Measurements from ENCODE around the gene SELENOS. TPM values are rescaled to one million over a fixed set of nuclear protein-coding genes. Genes with fewer than 3 reads are reported as not detected.

Gene SELENOS
- total RNA-seq, 4 donors from 2014 or later: 39.8 to 88.3 (median 50.2) TPM

DNA sequence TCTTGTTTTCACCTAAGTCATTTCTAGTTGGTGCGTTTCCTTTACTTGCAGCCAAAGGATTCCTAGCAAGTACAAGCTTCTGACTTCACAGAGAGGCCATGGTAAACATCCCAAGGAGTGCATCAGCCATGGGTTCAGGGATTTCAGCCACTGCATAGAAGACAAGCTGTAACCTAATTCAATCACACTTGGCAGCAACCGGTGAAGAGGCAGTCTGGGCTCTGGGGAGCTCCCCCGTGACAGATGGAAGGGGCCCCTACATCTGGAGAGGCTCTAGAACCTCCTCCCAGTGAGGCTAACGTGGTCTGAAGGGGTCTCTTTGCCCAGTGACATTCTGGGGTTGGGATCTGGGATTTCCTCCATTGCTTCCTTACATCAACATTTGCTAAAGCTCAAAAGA lies 26.1 kb upstream of the SELENOS start:
- no peak for TF ChIP-seq POLR2A (IDR thresholded peaks at IDR 0.05)
- TF ChIP-seq, protein P1, sequence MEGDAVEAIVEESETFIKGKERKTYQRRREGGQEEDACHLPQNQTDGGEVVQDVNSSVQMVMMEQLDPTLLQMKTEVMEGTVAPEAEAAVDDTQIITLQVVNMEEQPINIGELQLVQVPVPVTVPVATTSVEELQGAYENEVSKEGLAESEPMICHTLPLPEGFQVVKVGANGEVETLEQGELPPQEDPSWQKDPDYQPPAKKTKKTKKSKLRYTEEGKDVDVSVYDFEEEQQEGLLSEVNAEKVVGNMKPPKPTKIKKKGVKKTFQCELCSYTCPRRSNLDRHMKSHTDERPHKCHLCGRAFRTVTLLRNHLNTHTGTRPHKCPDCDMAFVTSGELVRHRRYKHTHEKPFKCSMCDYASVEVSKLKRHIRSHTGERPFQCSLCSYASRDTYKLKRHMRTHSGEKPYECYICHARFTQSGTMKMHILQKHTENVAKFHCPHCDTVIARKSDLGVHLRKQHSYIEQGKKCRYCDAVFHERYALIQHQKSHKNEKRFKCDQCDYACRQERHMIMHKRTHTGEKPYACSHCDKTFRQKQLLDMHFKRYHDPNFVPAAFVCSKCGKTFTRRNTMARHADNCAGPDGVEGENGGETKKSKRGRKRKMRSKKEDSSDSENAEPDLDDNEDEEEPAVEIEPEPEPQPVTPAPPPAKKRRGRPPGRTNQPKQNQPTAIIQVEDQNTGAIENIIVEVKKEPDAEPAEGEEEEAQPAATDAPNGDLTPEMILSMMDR (IDR thresholded peaks at IDR 0.05): no peak
- no peak for TF ChIP-seq EP300 (IDR thresholded peaks at IDR 0.05)
- no peak for TF ChIP-seq POLR2AphosphoS5 (IDR thresholded peaks at IDR 0.05)
- H3K4me3 ChIP-seq: no peak overlapping the region
- H3K4me1 ChIP-seq: peaks cover 5% of the 10 kb centered on the region
- H3K36me3 ChIP-seq: no peaks in the 10 kb centered on the region
- WGBS: 48% methylated on average over 3 of the region's 4 CpGs
- no peak overlapping the region for H3K27ac ChIP-seq
- DNase-seq (ENCODE audit: low spot score in 2 of 2): no peak
- no peaks in the 10 kb centered on the region for H3K27me3 ChIP-seq
- no peaks in the 10 kb centered on the region for H3K9me3 ChIP-seq

DNA sequence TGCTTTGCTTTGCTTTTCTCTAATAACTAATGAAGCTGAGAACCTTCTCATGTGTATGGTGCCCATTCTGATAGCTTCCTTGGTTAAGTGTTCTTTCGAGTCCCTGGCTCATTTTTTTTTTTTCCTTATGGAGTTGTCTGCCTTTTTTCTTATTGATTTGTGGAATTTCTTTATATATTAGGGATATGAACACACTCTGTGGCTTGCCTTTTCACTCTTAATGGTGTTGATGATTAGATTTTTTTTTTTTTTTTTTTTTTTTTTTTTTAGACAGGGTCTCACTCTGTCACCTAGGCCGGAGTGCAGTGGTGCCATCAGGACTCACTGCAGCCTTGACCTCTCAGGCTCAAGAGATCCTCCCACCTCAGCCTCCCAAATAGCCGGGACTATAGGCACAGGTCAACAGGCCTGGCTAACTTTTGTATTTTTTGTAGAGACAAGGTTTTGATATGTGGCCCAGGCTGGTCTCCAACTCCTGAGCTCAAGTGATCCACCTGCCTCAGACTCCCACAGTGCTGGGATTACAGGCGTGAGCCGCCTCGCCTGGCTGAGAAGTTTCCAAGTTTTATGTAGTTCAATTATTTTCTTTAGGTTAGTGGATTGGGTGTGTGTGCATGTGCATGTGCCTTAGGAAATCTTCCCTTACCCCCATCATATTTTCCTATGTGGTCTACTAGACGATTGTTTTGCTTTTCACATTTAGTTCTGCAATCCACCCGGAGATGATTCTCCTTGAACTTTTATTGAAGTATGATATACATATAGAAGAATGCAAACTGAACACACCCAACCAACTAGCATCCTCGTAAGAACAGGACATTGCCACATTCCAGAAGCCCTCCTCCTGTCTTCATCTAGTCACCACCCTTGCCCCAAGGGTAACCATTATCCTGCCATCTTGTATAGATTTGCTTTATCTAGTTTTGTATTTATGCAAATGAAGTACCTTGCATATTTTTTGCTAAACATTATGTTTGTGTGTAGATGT lies 19.4 kb upstream of the SELENOS start:
- peak overlapping the region; percentile 77 for H3K4me3 ChIP-seq
- peaks cover 45% of the 10 kb centered on the region for H3K4me1 ChIP-seq
- TF ChIP-seq POLR2A (IDR thresholded peaks at IDR 0.05) (no peak), EP300 (IDR thresholded peaks at IDR 0.05) (no peak), POLR2AphosphoS5 (IDR thresholded peaks at IDR 0.05) (no peak)
- TF ChIP-seq, protein P1 (IDR thresholded peaks at IDR 0.05): no peak
- H3K9me3 ChIP-seq: no peaks in the 10 kb centered on the region
- no peak for DNase-seq (ENCODE audit: low spot score in 2 of 2)
- no peaks in the 10 kb centered on the region for H3K27me3 ChIP-seq
- no peaks in the 10 kb centered on the region for H3K36me3 ChIP-seq
- no peak overlapping the region for H3K27ac ChIP-seq
- WGBS: 69% methylated on average over 8 of the region's 9 CpGs

DNA sequence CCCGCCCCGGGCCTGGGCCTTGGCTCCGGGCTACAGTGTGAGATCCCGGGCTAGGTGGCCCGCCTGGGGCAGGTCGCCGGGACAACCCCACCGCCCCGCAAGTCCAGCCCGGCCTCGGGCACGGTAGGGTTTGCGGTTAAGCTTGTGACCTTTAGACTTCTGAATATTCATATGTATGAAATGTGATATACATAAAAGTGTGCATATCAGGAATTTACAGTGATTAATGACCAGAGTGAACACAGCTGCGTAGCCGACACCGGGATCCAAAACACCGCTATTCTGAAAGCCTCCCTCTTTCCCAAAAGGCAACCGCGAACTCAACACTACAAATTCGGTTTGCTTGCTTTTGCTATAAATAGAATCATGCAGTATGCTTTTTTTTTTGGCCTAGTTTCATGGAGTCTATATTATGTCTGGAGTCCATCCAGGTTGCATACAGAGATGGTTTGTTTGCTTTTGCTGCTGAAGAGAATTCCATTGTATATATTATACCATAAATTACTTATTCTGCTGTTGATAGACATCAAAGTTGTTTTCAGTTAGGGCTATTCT lies 18.4 kb upstream of the SELENOS start:
- Histone ChIP-seq H3K4me3 (peak overlapping the region; percentile 77), H3K9me3 (no peaks in the 10 kb centered on the region), H3K27ac (peak overlapping the region; percentile 98), H3K27me3 (no peaks in the 10 kb centered on the region), H3K36me3 (peaks cover 2% of the 10 kb centered on the region), H3K4me1 (peaks cover 47% of the 10 kb centered on the region)
- TF ChIP-seq POLR2AphosphoS5 (IDR thresholded peaks at IDR 0.05): no peak
- no peak for DNase-seq (ENCODE audit: low spot score in 2 of 2)
- WGBS: 2% methylated on average over 17 of the region's 20 CpGs

DNA sequence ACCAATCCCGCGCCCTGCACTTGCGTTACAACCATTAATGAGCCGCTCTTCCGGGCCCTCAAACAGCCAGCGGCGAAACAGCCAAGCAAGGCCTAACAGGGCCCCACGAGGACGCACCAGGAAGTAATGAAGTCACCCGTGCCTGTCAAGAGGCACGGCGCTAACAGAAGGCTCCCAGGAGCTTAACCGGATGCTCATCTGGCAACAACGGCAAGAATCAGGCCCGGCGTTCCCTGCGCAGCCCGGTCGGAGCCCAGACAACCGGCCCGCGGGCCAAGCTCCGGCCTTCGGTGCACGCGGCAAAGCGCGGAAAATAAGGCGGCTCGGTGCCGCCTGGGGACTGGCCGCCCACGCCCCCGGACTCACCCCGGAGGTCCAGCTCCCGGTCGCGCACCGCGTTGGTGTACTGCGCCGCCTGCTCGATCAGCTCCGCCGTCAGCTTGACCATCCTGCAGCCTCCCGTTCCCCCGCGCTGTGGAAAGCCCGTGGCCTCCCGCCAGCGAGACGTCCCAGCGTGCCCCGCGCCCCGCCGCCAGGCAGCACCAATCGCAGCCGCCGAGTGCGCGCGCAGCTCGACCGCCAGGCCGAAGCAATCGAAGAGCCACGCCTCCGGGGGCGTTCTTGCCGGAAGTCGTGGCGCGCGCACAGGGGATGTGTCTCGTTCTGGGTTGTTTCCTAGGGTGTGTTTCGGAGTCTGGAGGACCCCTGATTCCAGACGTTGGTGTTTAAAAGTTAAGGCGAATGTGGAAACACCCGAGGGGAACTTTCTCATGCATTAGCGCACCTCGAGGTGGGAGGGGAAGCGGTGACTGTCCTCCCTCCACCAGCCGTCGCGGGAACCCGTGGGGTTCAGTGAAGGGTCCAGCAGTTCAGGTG lies 17.7 kb upstream of the SELENOS start, which contains the start of gene SNRPA1:
Gene SNRPA1, minus strand, starts transcription at position 518 of the 876 bp plus-strand sequence. Its CDS starts 70 bp downstream, at position 448.
- no peaks in the 10 kb centered on the region for H3K9me3 ChIP-seq
- peaks cover 3% of the 10 kb centered on the region for H3K36me3 ChIP-seq
- H3K27ac ChIP-seq: peak within 1 kb of the TSS; percentile 98
- peak; percentile 66 to 88 (median 75) for TF ChIP-seq POLR2AphosphoS5 (IDR thresholded peaks at IDR 0.05)
- peak; percentile 76 to 84 for TF ChIP-seq POLR2A (IDR thresholded peaks at IDR 0.05)
- TF ChIP-seq, protein P1 (IDR thresholded peaks at IDR 0.05): no peak
- peak; percentile 98 for DNase-seq (ENCODE audit: low spot score in 2 of 2)
- H3K4me3 ChIP-seq: peak within 1 kb of the TSS; percentile 77
- 0% methylated on average over 16 of the region's 87 CpGs for WGBS
- peaks cover 43% of the 10 kb centered on the region for H3K4me1 ChIP-seq
- H3K27me3 ChIP-seq: no peaks in the 10 kb centered on the region

DNA sequence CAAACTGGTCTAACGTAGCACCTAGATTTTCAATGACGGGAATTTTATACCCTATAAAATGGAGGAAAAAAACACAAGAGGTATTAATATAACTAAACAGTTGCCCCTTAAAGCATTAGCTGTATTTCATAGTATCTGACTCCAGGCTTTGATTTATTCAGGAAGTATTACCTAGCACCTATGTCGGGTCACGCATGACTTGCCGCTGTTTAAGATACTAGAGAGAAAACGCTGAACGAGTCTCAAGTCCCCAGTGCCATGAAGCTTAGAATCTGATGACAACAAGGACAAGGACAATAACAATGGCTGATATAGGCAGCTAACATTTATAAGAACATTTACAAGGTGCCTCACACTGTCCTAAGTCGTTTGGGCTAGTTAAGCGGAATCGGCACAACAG lies 15.8 kb upstream of the SELENOS start:
- peak overlapping the region; percentile 77 for H3K4me3 ChIP-seq
- DNase-seq (ENCODE audit: low spot score in 2 of 2): no peak
- no peak overlapping the region for H3K27ac ChIP-seq
- H3K4me1 ChIP-seq: peaks cover 43% of the 10 kb centered on the region
- TF ChIP-seq POLR2A (IDR thresholded peaks at IDR 0.05) (no peak), POLR2AphosphoS5 (IDR thresholded peaks at IDR 0.05) (no peak), EP300 (IDR thresholded peaks at IDR 0.05) (no peak)
- TF ChIP-seq, protein P1 (IDR thresholded peaks at IDR 0.05): no peak
- H3K9me3 ChIP-seq: no peaks in the 10 kb centered on the region
- H3K27me3 ChIP-seq: no peaks in the 10 kb centered on the region
- peaks cover 13% of the 10 kb centered on the region for H3K36me3 ChIP-seq
- WGBS: 69% methylated on average over 10 of the region's 10 CpGs

Data from suprapubic skin (tissue), 4 donors.